Hepatocyte (in vitro differentiated cells): ENCODE measurements around the gene EDA2R. TPM values are rescaled to one million over a fixed set of nuclear protein-coding genes. Genes with fewer than 3 reads are reported as not detected.
A peak's percentile ranks its signal among the peaks of the same experiment; 100 is the strongest.

ENCODE experiments used
- DNase-seq: peaks from one replicate; pipeline ENCODE4 v3.0.0-alpha.2; 2016; ENCODE audit warnings: low spot score
- H2AFZ ChIP-seq: fragments of 200-600 bp; sonication (generic); 2 replicates; pipeline ENCODE4 v1.6.0; 2016; ENCODE audit warnings: antibody characterized with exemption, mild to moderate bottlenecking
- H3K27ac ChIP-seq: fragments of 200-600 bp; sonication (generic); 2 replicates; pipeline ENCODE4 v1.5.1; 2016; ENCODE audit warnings: mild to moderate bottlenecking
- H3K27me3 ChIP-seq: fragments of 200-600 bp; sonication (generic); 2 replicates; pipeline ENCODE4 v1.6.1; 2016
- H3K36me3 ChIP-seq: fragments of 200-600 bp; sonication (generic); replicated peaks from 2 replicates; pipeline ENCODE4 v1.5.1; 2016; ENCODE audit warnings: low read depth; ENCODE audit not compliant: insufficient read depth
- H3K4me1 ChIP-seq: fragments of 200-600 bp; sonication (generic); 2 replicates; pipeline ENCODE4 v1.5.1; 2016; ENCODE audit warnings: mild to moderate bottlenecking, moderate library complexity; ENCODE audit not compliant: insufficient read depth
- H3K4me2 ChIP-seq: fragments of 200-600 bp; sonication (generic); 2 replicates; pipeline ENCODE4 v1.6.0; 2016
- H3K4me3 ChIP-seq: fragments of 200-600 bp; sonication (generic); 2 replicates; pipeline ENCODE4 v1.5.1; 2016; ENCODE audit warnings: mild to moderate bottlenecking
- H3K79me2 ChIP-seq: fragments of 200-600 bp; sonication (generic); 2 replicates; pipeline ENCODE4 v1.6.0; 2017; ENCODE audit warnings: mild to moderate bottlenecking
- H3K9me2 ChIP-seq: fragments of 200-600 bp; sonication (generic); replicated peaks from 2 replicates; pipeline ENCODE4 v1.6.0; 2017; ENCODE audit warnings: mild to moderate bottlenecking; ENCODE audit not compliant: insufficient read depth
- H3K9me3 ChIP-seq: fragments of 200-600 bp; sonication (generic); 2 replicates; pipeline ENCODE4 v1.5.1; 2016; ENCODE audit warnings: low read depth, mild to moderate bottlenecking
- H4K20me1 ChIP-seq: fragments of 200-600 bp; sonication (generic); 2 replicates; pipeline ENCODE4 v1.6.0; 2016; ENCODE audit warnings: mild to moderate bottlenecking; ENCODE audit not compliant: insufficient read depth, poor library complexity, severe bottlenecking
- CTCF ChIP-seq: fragments of 200-600 bp; sonication (generic); IDR thresholded peaks from 2 replicates; pipeline ENCODE4 v1.5.1; 2016; ENCODE audit warnings: antibody characterized with exemption, mild to moderate bottlenecking; ENCODE audit not compliant: poor library complexity
- EZH2 ChIP-seq: fragments of 200-600 bp; sonication (generic); IDR thresholded peaks from 2 replicates; pipeline ENCODE4 v1.6.1; 2016; ENCODE audit warnings: antibody characterized with exemption, mild to moderate bottlenecking, borderline replicate concordance
- EZH2phosphoT487 ChIP-seq: fragments of 200-600 bp; sonication (generic); IDR thresholded peaks from one replicate; pipeline ENCODE4 v1.6.1; 2018; ENCODE audit warnings: antibody characterized with exemption, mild to moderate bottlenecking, low read depth, moderate library complexity; ENCODE audit not compliant: unreplicated experiment, severe bottlenecking
- whole genome bisulfite sequencing: methylation state at CpG from one replicate; pipeline ENCODE4 v1.1.6; 2016; ENCODE audit warnings: low lambda C conversion rate; ENCODE audit errors: missing lambda C conversion rate; 5-methylcytosine and 5-hydroxymethylcytosine counted together
- polyA plus RNA-seq: library from polyadenylated mRNA; unstranded; fragments of >200 nt; fragmentation: Nextera tagmentation; extraction: Ambion mirVana; gene quantifications from 2 replicates; pipeline ENCODE4 v1.2.1, GENCODE V29; 2016
- total RNA-seq: library from RNA; depleted of rRNA; stranded (reverse); fragments of >200 nt; gene quantifications from 2 replicates; pipeline ENCODE4 v1.2.3, GENCODE V29; 2014

EDA2R gene
- total and polyA plus RNA-seq, 2 experiments from 2014 or later: 2.3 to 4.8 TPM

DNA sequence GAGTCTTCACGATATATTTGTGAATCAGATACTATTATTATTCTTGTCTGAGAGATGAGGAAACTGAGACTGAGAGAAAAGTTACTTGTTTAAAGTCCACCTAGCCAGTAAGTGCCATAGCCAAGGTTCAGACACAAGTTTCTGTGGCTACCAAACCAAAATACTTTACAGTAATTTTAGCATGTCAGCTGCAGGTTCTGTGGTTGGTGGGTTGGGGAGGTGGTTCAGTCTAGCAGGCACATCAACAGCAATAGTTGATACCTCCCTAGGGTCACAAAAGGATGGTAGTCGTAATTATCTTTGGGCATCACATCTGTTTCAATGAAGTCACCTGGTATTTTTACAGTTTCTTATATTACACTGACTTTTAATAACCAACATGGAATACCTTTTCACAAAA lies 35.6 kb upstream of the EDA2R start:
- 69% methylated on average over 2 of the region's 2 CpGs for WGBS
- Histone ChIP-seq H2AFZ (no peak overlapping the region), H4K20me1 (no peaks in the 10 kb centered on the region), H3K27me3 (no peaks in the 10 kb centered on the region), H3K9me2 (no peaks in the 10 kb centered on the region), H3K27ac (no peak overlapping the region), H3K9me3 (no peaks in the 10 kb centered on the region), H3K4me3 (no peak overlapping the region), H3K4me2 (no peak overlapping the region), H3K79me2 (no peaks in the 10 kb centered on the region), H3K4me1 (no peaks in the 10 kb centered on the region), H3K36me3 (no peaks in the 10 kb centered on the region)
- DNase-seq: no peak
- TF ChIP-seq EZH2phosphoT487 (no peak), CTCF (no peak), EZH2 (no peak)

DNA sequence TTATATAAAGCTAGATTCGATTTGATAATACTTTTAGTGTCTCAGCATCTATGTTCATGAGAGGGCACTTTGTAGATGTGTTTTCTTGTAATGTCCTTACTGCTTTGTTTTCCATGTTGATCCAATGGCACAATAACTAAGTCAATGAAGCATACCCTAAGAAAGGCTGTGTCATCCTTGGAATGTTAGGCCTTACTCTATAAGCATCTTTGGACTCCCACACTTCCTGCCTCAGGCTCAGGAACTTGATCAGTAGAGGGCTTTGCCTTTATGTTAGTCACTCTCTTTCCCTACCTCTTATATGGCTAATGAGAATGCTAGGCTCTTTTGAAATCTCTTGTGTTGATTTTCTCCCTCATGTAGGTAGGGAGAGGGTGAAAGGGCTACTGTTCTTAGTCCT lies 33.2 kb upstream of the EDA2R start:
- H3K79me2 ChIP-seq: no peaks in the 10 kb centered on the region
- no peaks in the 10 kb centered on the region for H3K9me2 ChIP-seq
- no peaks in the 10 kb centered on the region for H3K36me3 ChIP-seq
- no peak overlapping the region for H3K27ac ChIP-seq
- H3K4me2 ChIP-seq: no peak overlapping the region
- no peaks in the 10 kb centered on the region for H4K20me1 ChIP-seq
- no peaks in the 10 kb centered on the region for H3K9me3 ChIP-seq
- TF ChIP-seq EZH2 (no peak), CTCF (no peak), EZH2phosphoT487 (no peak)
- no peaks in the 10 kb centered on the region for H3K4me1 ChIP-seq
- H3K4me3 ChIP-seq: no peak overlapping the region
- no peak for DNase-seq
- 42% methylated on average over 1 of the region's 1 CpG for WGBS
- H2AFZ ChIP-seq: no peak overlapping the region
- no peaks in the 10 kb centered on the region for H3K27me3 ChIP-seq

- no peak for TF ChIP-seq EZH2phosphoT487
- no peak for TF ChIP-seq EZH2
- no peak for TF ChIP-seq CTCF
- no peak overlapping the region for H3K27ac ChIP-seq
- H3K4me3 ChIP-seq: no peak overlapping the region
- no peaks in the 10 kb centered on the region for H3K9me2 ChIP-seq
- H4K20me1 ChIP-seq: no peaks in the 10 kb centered on the region
- no peaks in the 10 kb centered on the region for H3K9me3 ChIP-seq
- H3K4me1 ChIP-seq: no peaks in the 10 kb centered on the region
- no peak overlapping the region for H3K4me2 ChIP-seq
- H3K27me3 ChIP-seq: no peaks in the 10 kb centered on the region
- no peak for DNase-seq
- no peaks in the 10 kb centered on the region for H3K36me3 ChIP-seq
- H3K79me2 ChIP-seq: no peaks in the 10 kb centered on the region
- H2AFZ ChIP-seq: no peak overlapping the region
Observed at GRCh38 chrX:66654411-66654810, 15.5 kb upstream of the EDA2R start.

DNA sequence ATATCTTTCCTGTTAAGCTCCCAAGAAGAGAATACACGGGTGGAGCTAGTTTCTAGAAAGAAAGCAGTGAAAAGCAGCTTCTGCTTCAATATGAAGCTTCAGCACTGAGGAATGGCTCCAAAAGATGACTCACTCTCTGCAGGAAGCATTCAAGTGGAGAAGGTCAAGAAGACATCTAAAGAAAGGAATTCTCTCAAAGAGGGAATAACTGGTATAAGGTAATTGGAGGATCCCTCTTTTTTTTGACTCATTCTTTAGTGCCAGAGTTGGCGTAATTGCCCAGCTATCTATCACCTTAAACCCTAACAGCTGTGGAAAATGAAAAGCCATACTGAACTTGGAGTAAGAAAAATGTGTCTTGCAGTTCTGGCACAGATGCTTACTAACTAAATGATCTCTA lies 3.5 kb downstream of the EDA2R start:
- Histone ChIP-seq H3K9me3 (no peaks in the 10 kb centered on the region), H3K79me2 (peaks cover 20% of the 10 kb centered on the region), H3K9me2 (no peaks in the 10 kb centered on the region), H3K36me3 (no peaks in the 10 kb centered on the region), H3K4me2 (no peak overlapping the region), H2AFZ (no peak overlapping the region), H3K4me1 (no peaks in the 10 kb centered on the region), H3K27ac (no peak overlapping the region), H3K27me3 (no peaks in the 10 kb centered on the region), H4K20me1 (no peaks in the 10 kb centered on the region), H3K4me3 (no peak overlapping the region)
- TF ChIP-seq EZH2 (no peak), EZH2phosphoT487 (no peak), CTCF (no peak)
- peak; percentile 18 for DNase-seq
- 52% methylated on average over 2 of the region's 2 CpGs for WGBS
